OCI-LY3 (cell line): Measurements from ENCODE around the gene CTRL.

Source experiments
- EZH2phosphoT487 ChIP-seq: fragments of 200-600 bp; shearing (Covaris generic); IDR thresholded peaks from 2 replicates; pipeline ENCODE4 v1.6.1; 2018; ENCODE audit warnings: antibody characterized with exemption, mixed run types, low read depth
- TF ChIP-seq, protein P1 (sequence below): fragments of 200-600, 300-600 bp; sonication (generic); IDR thresholded peaks from 2 replicates; pipeline ENCODE4 v1.5.1; 2014; ENCODE audit warnings: antibody characterized with exemption, low read length, low read depth

DNA sequence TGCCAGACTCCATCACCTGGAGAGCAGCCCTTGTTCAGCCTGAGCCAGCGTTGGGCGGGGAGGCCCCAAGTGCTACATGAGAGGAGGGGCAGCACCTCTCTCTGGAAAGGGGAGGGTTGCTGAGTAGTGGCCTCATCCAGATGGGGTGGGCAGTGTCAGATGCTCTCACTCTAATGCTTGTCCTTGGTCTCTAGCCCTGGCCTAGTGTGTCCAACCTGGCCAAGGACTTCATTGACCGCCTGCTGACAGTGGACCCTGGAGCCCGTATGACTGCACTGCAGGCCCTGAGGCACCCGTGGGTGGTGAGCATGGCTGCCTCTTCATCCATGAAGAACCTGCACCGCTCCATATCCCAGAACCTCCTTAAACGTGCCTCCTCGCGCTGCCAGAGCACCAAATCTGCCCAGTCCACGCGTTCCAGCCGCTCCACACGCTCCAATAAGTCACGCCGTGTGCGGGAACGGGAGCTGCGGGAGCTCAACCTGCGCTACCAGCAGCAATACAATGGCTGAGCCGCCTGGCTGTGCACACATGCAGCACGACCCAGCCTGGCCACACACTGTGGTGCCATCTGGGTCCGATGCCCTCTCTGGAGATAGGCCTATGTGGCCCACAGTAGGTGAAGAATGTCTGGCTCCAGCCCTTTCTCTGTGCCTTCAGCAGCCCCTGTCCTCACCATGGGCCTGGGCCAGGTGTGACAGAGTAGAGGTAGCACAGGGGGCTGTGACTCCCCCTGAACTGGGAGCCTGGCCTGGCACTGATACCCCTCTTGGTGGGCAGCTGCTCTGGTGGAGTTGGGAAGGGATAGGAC is 4.3 kb downstream of the CTRL start:
- TF ChIP-seq, protein P1, sequence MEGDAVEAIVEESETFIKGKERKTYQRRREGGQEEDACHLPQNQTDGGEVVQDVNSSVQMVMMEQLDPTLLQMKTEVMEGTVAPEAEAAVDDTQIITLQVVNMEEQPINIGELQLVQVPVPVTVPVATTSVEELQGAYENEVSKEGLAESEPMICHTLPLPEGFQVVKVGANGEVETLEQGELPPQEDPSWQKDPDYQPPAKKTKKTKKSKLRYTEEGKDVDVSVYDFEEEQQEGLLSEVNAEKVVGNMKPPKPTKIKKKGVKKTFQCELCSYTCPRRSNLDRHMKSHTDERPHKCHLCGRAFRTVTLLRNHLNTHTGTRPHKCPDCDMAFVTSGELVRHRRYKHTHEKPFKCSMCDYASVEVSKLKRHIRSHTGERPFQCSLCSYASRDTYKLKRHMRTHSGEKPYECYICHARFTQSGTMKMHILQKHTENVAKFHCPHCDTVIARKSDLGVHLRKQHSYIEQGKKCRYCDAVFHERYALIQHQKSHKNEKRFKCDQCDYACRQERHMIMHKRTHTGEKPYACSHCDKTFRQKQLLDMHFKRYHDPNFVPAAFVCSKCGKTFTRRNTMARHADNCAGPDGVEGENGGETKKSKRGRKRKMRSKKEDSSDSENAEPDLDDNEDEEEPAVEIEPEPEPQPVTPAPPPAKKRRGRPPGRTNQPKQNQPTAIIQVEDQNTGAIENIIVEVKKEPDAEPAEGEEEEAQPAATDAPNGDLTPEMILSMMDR, result no peak
- TF ChIP-seq EZH2phosphoT487, result no peak
